ENCODE data around the gene P2RX1. TPM values are rescaled to one million over a fixed set of nuclear protein-coding genes. Genes with fewer than 3 reads are reported as not detected.

Gene P2RX1
- total RNA-seq, 4 donors from 2014 or later = 1.2 to 13.0 (median 2.1) TPM

DNA sequence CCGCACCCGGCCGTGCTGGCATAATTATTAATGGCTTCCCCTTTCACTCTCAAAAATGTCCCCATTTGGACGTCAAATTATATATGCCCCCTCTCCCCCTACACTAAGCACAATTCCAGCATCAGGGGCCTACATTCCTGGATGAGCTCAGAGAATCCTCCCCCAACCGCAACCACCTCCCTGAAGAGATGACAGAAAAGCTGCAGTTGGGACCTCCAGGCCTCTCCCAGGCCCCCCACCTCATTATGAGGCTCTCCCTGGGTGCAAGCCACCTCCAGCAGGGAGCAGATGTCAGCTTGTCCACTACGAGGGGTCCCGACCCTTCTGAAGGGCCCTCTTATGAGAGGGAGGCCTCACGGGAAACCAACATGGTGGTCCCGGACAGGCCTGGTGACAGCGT, 51.7 kb downstream of the P2RX1 start:
- H3K4me1 ChIP-seq = peaks cover 0 to 10% (median 0%) of the 10 kb centered on the region in 3 donors
- WGBS, 2 donors = 85 to 91% methylated on average over 4 to 5 of the region's 10 CpGs
- no peak for DNase-seq
- H3K27ac ChIP-seq = peak overlapping the region in 1 of 4 donors; percentile 3
- no peaks in the 10 kb centered on the region for H3K9me3 ChIP-seq
- no peak for TF ChIP-seq POLR2A (IDR thresholded peaks at IDR 0.05)
- TF ChIP-seq, protein P1, sequence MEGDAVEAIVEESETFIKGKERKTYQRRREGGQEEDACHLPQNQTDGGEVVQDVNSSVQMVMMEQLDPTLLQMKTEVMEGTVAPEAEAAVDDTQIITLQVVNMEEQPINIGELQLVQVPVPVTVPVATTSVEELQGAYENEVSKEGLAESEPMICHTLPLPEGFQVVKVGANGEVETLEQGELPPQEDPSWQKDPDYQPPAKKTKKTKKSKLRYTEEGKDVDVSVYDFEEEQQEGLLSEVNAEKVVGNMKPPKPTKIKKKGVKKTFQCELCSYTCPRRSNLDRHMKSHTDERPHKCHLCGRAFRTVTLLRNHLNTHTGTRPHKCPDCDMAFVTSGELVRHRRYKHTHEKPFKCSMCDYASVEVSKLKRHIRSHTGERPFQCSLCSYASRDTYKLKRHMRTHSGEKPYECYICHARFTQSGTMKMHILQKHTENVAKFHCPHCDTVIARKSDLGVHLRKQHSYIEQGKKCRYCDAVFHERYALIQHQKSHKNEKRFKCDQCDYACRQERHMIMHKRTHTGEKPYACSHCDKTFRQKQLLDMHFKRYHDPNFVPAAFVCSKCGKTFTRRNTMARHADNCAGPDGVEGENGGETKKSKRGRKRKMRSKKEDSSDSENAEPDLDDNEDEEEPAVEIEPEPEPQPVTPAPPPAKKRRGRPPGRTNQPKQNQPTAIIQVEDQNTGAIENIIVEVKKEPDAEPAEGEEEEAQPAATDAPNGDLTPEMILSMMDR (IDR thresholded peaks at IDR 0.05) = no peak
- intact Hi-C loops (cut with DNase I) = no loop called here
- H3K36me3 ChIP-seq = peaks cover 5 to 33% (median 11%) of the 10 kb centered on the region in 3 donors
- H3K27me3 ChIP-seq = no peaks in the 10 kb centered on the region
- H3K4me3 ChIP-seq = no peak overlapping the region

DNA sequence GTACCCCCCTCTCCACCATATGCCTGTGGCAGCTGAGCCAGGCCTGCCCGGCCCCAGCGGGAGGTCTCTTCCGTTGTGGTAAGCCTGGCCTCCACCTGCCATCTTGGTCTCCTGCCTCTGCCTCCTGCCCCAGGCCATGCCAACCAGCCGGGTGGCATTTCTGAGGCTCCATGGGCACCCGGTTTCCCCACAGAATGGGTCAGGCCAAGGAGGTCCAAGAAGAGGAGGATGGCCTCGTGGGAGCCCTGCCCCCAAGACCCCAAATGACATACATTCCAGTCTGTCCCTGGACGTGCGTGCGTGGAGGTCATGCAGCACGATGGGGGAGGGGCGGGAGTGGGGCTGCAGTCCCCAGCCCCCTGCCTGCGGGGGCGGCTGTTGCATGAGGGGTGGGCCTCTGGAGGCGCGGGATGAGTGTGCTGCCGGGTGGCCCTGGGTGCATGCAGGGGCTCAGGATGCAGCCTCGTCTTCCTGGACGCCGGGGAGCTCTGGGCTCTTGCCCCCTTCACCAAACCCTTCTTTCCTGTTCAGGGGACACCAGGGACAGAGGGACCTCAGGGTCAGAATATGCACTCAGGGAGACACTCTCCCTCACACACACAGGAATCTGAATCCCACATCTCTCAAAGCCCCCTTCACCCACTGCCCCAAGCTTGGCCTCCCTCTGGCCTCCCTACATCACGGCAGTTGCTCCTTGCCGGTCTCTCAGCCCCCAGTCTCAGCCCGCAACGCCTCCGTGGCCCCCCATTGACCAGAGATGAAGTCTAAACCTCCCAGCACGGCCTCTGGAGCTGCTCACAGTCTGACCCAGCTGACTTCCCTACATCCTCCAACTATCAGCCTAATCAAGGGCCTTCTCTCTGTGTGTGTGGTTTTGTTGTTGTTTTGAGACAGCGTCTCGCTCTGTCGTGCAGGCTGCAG, 54.2 kb downstream of the P2RX1 start:
- TF ChIP-seq, protein P1 (IDR thresholded peaks at IDR 0.05) = no peak
- no peak for TF ChIP-seq POLR2A (IDR thresholded peaks at IDR 0.05)
- Histone ChIP-seq H3K27me3 (no peaks in the 10 kb centered on the region), H3K27ac (no peak overlapping the region), H3K9me3 (no peaks in the 10 kb centered on the region), H3K36me3 (peaks cover 5 to 26% (median 11%) of the 10 kb centered on the region in 3 donors), H3K4me1 (peaks cover 0 to 10% (median 0%) of the 10 kb centered on the region in 3 donors), H3K4me3 (no peak overlapping the region)
- intact Hi-C loops (cut with DNase I) = no loop called here
- no peak for DNase-seq
- 91% methylated on average over 15 to 16 of the region's 28 CpGs for WGBS, 2 donors

DNA sequence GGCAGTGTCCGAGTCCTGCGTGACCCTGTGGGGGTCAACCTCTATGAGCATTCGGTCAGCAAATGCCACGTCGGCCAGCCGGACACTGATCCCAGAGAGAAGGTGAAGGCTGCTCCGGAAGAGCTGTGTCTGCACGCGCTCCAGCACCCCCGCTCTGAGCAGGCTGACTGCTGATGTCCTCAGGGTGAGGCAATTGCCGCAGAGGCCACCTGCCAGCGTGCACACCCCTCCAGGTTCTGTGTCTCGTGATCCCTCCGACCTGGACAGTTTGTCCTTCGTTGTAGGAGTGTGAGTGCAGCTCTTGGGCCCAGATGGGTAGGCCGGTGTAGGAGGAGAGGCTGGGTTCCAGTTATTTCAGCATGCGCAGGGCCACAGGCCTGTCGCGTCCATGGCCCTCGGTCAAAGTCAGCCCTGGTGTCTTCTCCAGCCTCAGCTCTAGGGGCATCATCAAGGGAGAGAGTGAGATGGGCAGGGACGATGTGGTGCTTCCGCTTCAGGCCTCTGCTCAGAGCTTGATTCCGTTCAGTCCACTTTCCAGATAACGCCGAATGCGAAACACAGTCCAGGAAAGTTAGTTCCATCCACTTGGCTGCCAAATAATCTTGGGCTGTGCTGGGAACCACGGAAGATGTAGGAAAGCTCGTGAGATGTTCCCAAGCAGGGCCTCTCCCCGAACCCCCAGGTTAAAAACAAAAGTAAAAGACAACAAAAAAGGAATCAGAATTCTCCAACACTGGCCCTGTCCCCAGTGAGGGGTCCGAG, 55.1 kb downstream of the P2RX1 start:
- H3K4me3 ChIP-seq = no peak overlapping the region
- no peaks in the 10 kb centered on the region for H3K27me3 ChIP-seq
- intact Hi-C loops (cut with DNase I) = no loop called here
- H3K9me3 ChIP-seq = no peaks in the 10 kb centered on the region
- peaks cover 5 to 26% (median 11%) of the 10 kb centered on the region in 3 donors for H3K36me3 ChIP-seq
- no peak overlapping the region for H3K27ac ChIP-seq
- H3K4me1 ChIP-seq = peaks cover 0 to 10% (median 0%) of the 10 kb centered on the region in 3 donors
- 85 to 92% methylated on average over 4 to 22 of the region's 30 CpGs for WGBS, 2 donors
- no peak for DNase-seq
- TF ChIP-seq, protein P1 (IDR thresholded peaks at IDR 0.05) = no peak
- no peak for TF ChIP-seq POLR2A (IDR thresholded peaks at IDR 0.05)

DNA sequence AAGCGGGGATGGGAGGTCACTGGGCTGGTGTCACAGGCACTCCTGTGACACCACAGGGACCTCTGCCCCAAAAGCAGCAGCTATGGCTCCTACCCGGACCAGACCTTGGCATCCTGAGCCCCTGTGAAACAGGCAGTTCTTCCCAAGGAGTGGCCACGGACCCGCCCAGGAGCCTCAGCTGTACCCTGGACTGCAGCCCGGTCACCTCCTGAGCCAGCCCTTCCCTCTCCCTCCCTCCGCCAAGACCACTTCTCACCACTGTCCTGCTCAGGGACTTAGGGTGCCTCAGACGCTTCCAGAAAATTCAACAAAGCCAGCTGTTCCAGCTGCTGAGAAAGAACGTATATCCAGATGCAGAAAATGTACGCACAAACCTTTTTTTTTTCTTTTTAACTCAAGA, 56.3 kb downstream of the P2RX1 start:
- no peak overlapping the region for H3K27ac ChIP-seq
- peaks cover 5 to 26% (median 11%) of the 10 kb centered on the region in 3 donors for H3K36me3 ChIP-seq
- intact Hi-C loops (cut with DNase I) = no loop called here
- no peaks in the 10 kb centered on the region for H3K27me3 ChIP-seq
- 75 to 85% methylated on average over 5 to 6 of the region's 9 CpGs for WGBS, 2 donors
- no peaks in the 10 kb centered on the region for H3K9me3 ChIP-seq
- H3K4me1 ChIP-seq = peaks cover 0 to 4% (median 0%) of the 10 kb centered on the region in 3 donors
- DNase-seq = no peak
- TF ChIP-seq, protein P1 (IDR thresholded peaks at IDR 0.05) = no peak
- no peak for TF ChIP-seq POLR2A (IDR thresholded peaks at IDR 0.05)
- H3K4me3 ChIP-seq = no peak overlapping the region

Measured in esophagus squamous epithelium (tissue), 5 donors.